IMR-90 (cell line): Measurements from ENCODE around the gene DCAF6. TPM values are rescaled to one million over a fixed set of nuclear protein-coding genes. Genes with fewer than 3 reads are reported as not detected.

ENCODE experiments used
- ATAC-seq: fragments of 200-7000 bp; cut with Tn5 transposase; 2 replicates; pipeline ENCODE4 v1.9.1; 2020; ENCODE audit warnings: low read depth, mild to moderate bottlenecking, moderate library complexity
- Bru-seq: library from RNA; stranded (reverse); fragments of 400-500 nt; gene quantifications from one replicate; lab custom pipeline; 2021; lab: Mats Ljungman, UMichigan
- BruChase-seq, 2 experiments: library from RNA; stranded (reverse); fragments of 400-500 nt; gene quantifications; one replicate each; lab custom pipeline; 2021; lab: Mats Ljungman, UMichigan
- BruUV-seq: library from RNA; stranded (reverse); fragments of 400-500 nt; replicated peaks from 2 replicates; lab custom pipeline; 2021; lab: Mats Ljungman, UMichigan
- CTCF ChIA-PET: fragments of 300-600 bp; formaldehyde crosslinking; extraction: SDS; loops from one replicate; lab custom pipeline; 2021; ENCODE audit warnings: antibody characterized with exemption; lab: Yijun Ruan, JAX
- POLR2A ChIA-PET: fragments of 300-600 bp; sonication (Branson Sonifier 250); formaldehyde crosslinking; loops from one replicate; lab custom pipeline; 2022; ENCODE audit warnings: antibody characterized with exemption; ENCODE audit not compliant: unreplicated experiment; lab: Charles Lee
- DNase-seq: peaks from one replicate; pipeline ENCODE4 v3.0.0; 2013
- H2AFZ ChIP-seq: replicated peaks from 2 replicates; pipeline ENCODE3; 2013; ENCODE audit warnings: low read length, mild to moderate bottlenecking; ENCODE audit not compliant: poor library complexity
- H2AK5ac ChIP-seq: 2 replicates; pipeline ENCODE4 v1.6.1; 2013; ENCODE audit warnings: low read depth, low read length, inconsistent platforms
- H2AK9ac ChIP-seq: replicated peaks from 2 replicates; pipeline ENCODE3; 2013; ENCODE audit warnings: mild to moderate bottlenecking, low read depth, low read length, moderate library complexity; ENCODE audit not compliant: poor library complexity
- H2BK120ac ChIP-seq: 2 replicates; pipeline ENCODE4 v1.6.1; 2013; ENCODE audit warnings: low read depth, low read length, inconsistent platforms
- H2BK15ac ChIP-seq: 3 replicates; pipeline ENCODE4 v1.6.1; 2013; ENCODE audit warnings: low read depth, low read length, inconsistent platforms
- H2BK20ac ChIP-seq: 2 replicates; pipeline ENCODE4 v1.6.1; 2013; ENCODE audit warnings: low read depth, mild to moderate bottlenecking, inconsistent platforms, low read length, moderate library complexity
- H2BK5ac ChIP-seq: 2 replicates; pipeline ENCODE4 v1.6.1; 2013; ENCODE audit warnings: mild to moderate bottlenecking, low read depth, low read length, inconsistent platforms; ENCODE audit not compliant: poor library complexity, severe bottlenecking
- H3K14ac ChIP-seq: replicated peaks from 2 replicates; pipeline ENCODE4 v1.6.1; 2013; ENCODE audit warnings: low read depth, low read length, inconsistent platforms
- H3K18ac ChIP-seq: 2 replicates; pipeline ENCODE4 v1.6.1; 2013; ENCODE audit warnings: low read depth, low read length, control low read depth
- H3K23ac ChIP-seq: 2 replicates; pipeline ENCODE4 v1.6.1; 2013; ENCODE audit warnings: low read depth, low read length, inconsistent platforms
- H3K27ac ChIP-seq: 2 replicates; pipeline ENCODE4 v1.5.1; 2013; ENCODE audit warnings: mild to moderate bottlenecking, control low read depth, low read length; ENCODE audit not compliant: insufficient read depth
- H3K27me3 ChIP-seq: 2 replicates; pipeline ENCODE4 v1.6.1; 2013; ENCODE audit warnings: low read length; ENCODE audit not compliant: control insufficient read depth, insufficient read depth
- H3K36me3 ChIP-seq: 2 replicates; pipeline ENCODE4 v1.6.1; 2013; ENCODE audit warnings: low read length, mixed read lengths; ENCODE audit not compliant: control insufficient read depth, insufficient read depth
- H3K4ac ChIP-seq: 2 replicates; pipeline ENCODE4 v1.6.1; 2013; ENCODE audit warnings: low read depth, low read length, inconsistent platforms
- H3K4me1 ChIP-seq: 2 replicates; pipeline ENCODE4 v1.6.1; 2013; ENCODE audit warnings: low read length, mixed read lengths; ENCODE audit not compliant: control insufficient read depth, insufficient read depth
- H3K4me2 ChIP-seq: 2 replicates; pipeline ENCODE4 v1.6.1; 2013; ENCODE audit warnings: low read depth, mild to moderate bottlenecking, control low read depth, low read length, moderate library complexity
- H3K4me3 ChIP-seq: 2 replicates; pipeline ENCODE4 v1.5.1; 2013; ENCODE audit warnings: low read depth, mild to moderate bottlenecking, control low read depth, low read length, moderate library complexity; ENCODE audit not compliant: insufficient read depth
- H3K56ac ChIP-seq: 2 replicates; pipeline ENCODE4 v1.6.1; 2013; ENCODE audit warnings: low read length, inconsistent platforms; ENCODE audit not compliant: insufficient read depth; ENCODE audit errors: extremely low read depth
- H3K79me1 ChIP-seq, 2 experiments: 2 replicates each; pipeline ENCODE4 v1.6.1; 2013; ENCODE audit warnings: low read length in 2 of 2, inconsistent platforms in 1 of 2, low read depth in 1 of 2
- H3K9ac ChIP-seq: 2 replicates; pipeline ENCODE4 v1.6.1; 2013; ENCODE audit warnings: low read depth, low read length, control low read depth
- H3K9me1 ChIP-seq: 2 replicates; pipeline ENCODE4 v1.6.1; 2013; ENCODE audit warnings: low read length, inconsistent platforms; ENCODE audit not compliant: insufficient read depth
- H3K9me3 ChIP-seq: 2 replicates; pipeline ENCODE4 v1.6.1; 2013; ENCODE audit warnings: low read length; ENCODE audit not compliant: control insufficient read depth, insufficient read depth
- H4K20me1 ChIP-seq: 2 replicates; pipeline ENCODE4 v1.6.1; 2013; ENCODE audit warnings: low read length, inconsistent platforms; ENCODE audit not compliant: insufficient read depth
- H4K5ac ChIP-seq: 2 replicates; pipeline ENCODE4 v1.6.1; 2013; ENCODE audit warnings: mild to moderate bottlenecking, low read depth, low read length, control low read depth
- H4K8ac ChIP-seq, 2 experiments: 2 replicates each; pipeline ENCODE4 v1.6.1; 2013; ENCODE audit warnings: low read depth in 2 of 2, low read length in 2 of 2, control low read depth in 1 of 2, inconsistent platforms in 1 of 2
- H4K91ac ChIP-seq: 2 replicates; pipeline ENCODE4 v1.6.1; 2013; ENCODE audit warnings: low read depth, low read length, inconsistent platforms; ENCODE audit not compliant: insufficient read depth
- BHLHE40 ChIP-seq: fragments of 150-350 bp; IDR thresholded peaks from 2 replicates; pipeline ENCODE4 v1.6.1; 2016; ENCODE audit warnings: mild to moderate bottlenecking, low read depth, low read length
- CEBPB ChIP-seq: IDR thresholded peaks from 2 replicates; pipeline ENCODE4 v1.6.1; 2012; ENCODE audit warnings: low read depth, low read length, improper control_type of control experiment
- CHD1 ChIP-seq: IDR thresholded peaks from 2 replicates; pipeline ENCODE4 v1.6.1; 2012; ENCODE audit warnings: low read depth, low read length, improper control_type of control experiment
- ELK1 ChIP-seq: fragments of 150-350 bp; IDR thresholded peaks from 2 replicates; pipeline ENCODE4 v1.6.1; 2016; ENCODE audit warnings: low read depth, mild to moderate bottlenecking, low read length, moderate library complexity, borderline replicate concordance
- FOS ChIP-seq: fragments of 150-350 bp; IDR thresholded peaks from 2 replicates; pipeline ENCODE4 v1.6.1; 2016; ENCODE audit warnings: low read depth, low read length
- MAFK ChIP-seq: IDR thresholded peaks from 2 replicates; pipeline ENCODE4 v1.6.1; 2012; ENCODE audit warnings: low read depth, low read length, improper control_type of control experiment
- MAZ ChIP-seq: IDR thresholded peaks from 2 replicates; pipeline ENCODE4 v1.6.1; 2012; ENCODE audit warnings: low read depth, mild to moderate bottlenecking, low read length, improper control_type of control experiment, moderate library complexity, borderline replicate concordance
- NFE2L2 ChIP-seq: fragments of 150-350 bp; IDR thresholded peaks from 2 replicates; pipeline ENCODE4 v1.6.1; 2016; ENCODE audit warnings: low read depth, mild to moderate bottlenecking, low read length
- POLR2A ChIP-seq: IDR thresholded peaks from 2 replicates; pipeline ENCODE4 v1.6.1; 2012; ENCODE audit warnings: mild to moderate bottlenecking, low read depth, low read length
- RAD21 ChIP-seq: IDR thresholded peaks from 2 replicates; pipeline ENCODE4 v1.6.1; 2012; ENCODE audit warnings: low read length, improper control_type of control experiment
- RCOR1 ChIP-seq: IDR thresholded peaks from 2 replicates; pipeline ENCODE4 v1.6.1; 2012; ENCODE audit warnings: mild to moderate bottlenecking, low read length, improper control_type of control experiment; ENCODE audit not compliant: insufficient replicate concordance
- RFX5 ChIP-seq: IDR thresholded peaks from 2 replicates; pipeline ENCODE4 v1.8.0; 2012; ENCODE audit warnings: low read depth, mild to moderate bottlenecking, low read length, moderate library complexity
- USF2 ChIP-seq: fragments of 150-350 bp; IDR thresholded peaks from 2 replicates; pipeline ENCODE4 v1.6.1; 2017; ENCODE audit warnings: mild to moderate bottlenecking, antibody characterized with exemption, low read length, low read depth
- WGBS, 2 experiments: methylation state at CpG; one replicate each; pipeline versions ENCODE4 v1.1.5 to v1.1.7; 2013; ENCODE audit warnings: missing lambda C conversion rate in 2 of 2; ENCODE audit not compliant: insufficient read length in 1 of 2; ENCODE audit errors: extremely low coverage in 2 of 2; 5-methylcytosine and 5-hydroxymethylcytosine counted together
- dilution Hi-C: fragments of 300-500 bp; cut with HindIII; formaldehyde crosslinking; loops from one replicate; pipeline ENCODE4 v1.14.3; 2018; ENCODE audit warnings: low sequenced_read_pairs; ENCODE audit not compliant: unreplicated experiment
- in situ Hi-C: fragments of 300-500 bp; cut with MboI; formaldehyde crosslinking; loops from 3 replicates; pipeline ENCODE4 v1.14.3; 2019; ENCODE audit warnings: low sequenced_read_pairs, inconsistent platforms, mixed read lengths
- intact Hi-C: fragments of 100-400 bp; cut with micrococcal nuclease; formaldehyde crosslinking; loops from 2 replicates; pipeline ENCODE4 v1.10.0; 2022
- long read RNA-seq: library from polyadenylated mRNA; unstranded; transcript quantifications from one replicate; pipeline ENCODE4 v2.0.0, GENCODE V29; 2021; ENCODE audit not compliant: unreplicated experiment
- polyA plus RNA-seq, 3 experiments: library from polyadenylated mRNA; depleted of rRNA; stranded (reverse); fragments of >200 nt; gene quantifications; 2 replicates each; pipeline ENCODE4 v1.2.3, GENCODE V29; 2012; ENCODE audit warnings: low replicate concordance in 1 of 3
- total RNA-seq: library from RNA; depleted of rRNA; stranded (reverse); fragments of >200 nt; gene quantifications from 2 replicates; pipeline ENCODE4 v1.2.3, GENCODE V29; 2012; rRNA removed

DCAF6 gene
- total RNA-seq, result 74.7 and 88.7 TPM in 2 replicates
- 50.1 and 60.4 TPM in 2 replicates for polyA plus RNA-seq (2012; rRNA removed)
- polyA plus RNA-seq (2012; cell fraction: cytosol; rRNA removed), result 12.7 and 40.0 TPM in 2 replicates
- polyA plus RNA-seq (2012; cell fraction: nucleus; rRNA removed; ENCODE audit: low replicate concordance), result 6.0 and 46.7 TPM in 2 replicates
- Bru-seq, nascent RNA, result percentile 91 among the genes with signal in this experiment
- percentile 86 among the genes with signal in this experiment for BruChase-seq, experiment 1, labeled RNA remaining after a 6-hour chase
- percentile 93 among the genes with signal in this experiment for BruChase-seq, experiment 2, labeled RNA remaining after a 2-hour chase
- long read RNA-seq, transcript DCAF6-201 (19 exons, 3,186 nt), result major isoform, 53 of 109 reads
- long read RNA-seq, transcript DCAF6-203 (20 exons, 3,302 nt), result minor isoform, 13 of 109 reads
- long read RNA-seq, partial matches to known transcripts, result 26 of 109 reads
- long read RNA-seq, other reads (novel, unspliced or antisense), result 17 of 109 reads

- H2BK5ac ChIP-seq, result peak within 1 kb of the TSS; percentile 94
- peak within 1 kb of the TSS; percentile 100 for H3K56ac ChIP-seq
- H2AK5ac ChIP-seq, result peak within 1 kb of the TSS; percentile 74; the same call in 1 of the 2 replicates
- H3K4ac ChIP-seq, result peak within 1 kb of the TSS; percentile 98
- H2BK20ac ChIP-seq, result peak within 1 kb of the TSS; percentile 67; the same call in 1 of the 2 replicates
- dilution Hi-C loops, result no loop called here
- peak within 1 kb of the TSS; percentile 99 for H2AFZ ChIP-seq
- peaks cover 19% of the 10 kb centered on the region; the same call in 1 of the 2 replicates for H4K20me1 ChIP-seq
- no peaks in the 10 kb centered on the region for H3K9me1 ChIP-seq
- H3K18ac ChIP-seq, result peak within 1 kb of the TSS; percentile 89
- H3K4me3 ChIP-seq, result peak within 1 kb of the TSS; percentile 98
- H4K8ac ChIP-seq, result peak within 1 kb of the TSS; percentile 55 to 100
- H3K23ac ChIP-seq, result peak within 1 kb of the TSS; percentile 99
- H4K91ac ChIP-seq, result peak within 1 kb of the TSS; percentile 97
- peak within 1 kb of the TSS; percentile 89 for H4K5ac ChIP-seq
- peaks cover 0 to 30% of the 10 kb centered on the region in 2 experiments; a peak in 2 of 4 replicates for H3K79me1 ChIP-seq
- peak within 1 kb of the TSS; percentile 89 for H3K27ac ChIP-seq
- peak within 1 kb of the TSS; percentile 97 for H2BK120ac ChIP-seq
- no peaks in the 10 kb centered on the region for H3K27me3 ChIP-seq
- H3K4me1 ChIP-seq, result no peaks in the 10 kb centered on the region
- H3K36me3 ChIP-seq, result no peaks in the 10 kb centered on the region
- no TSS peak for BruUV-seq
- no peaks in the 10 kb centered on the region for H3K9me3 ChIP-seq
- ATAC-seq, result peak; percentile 88
- ChIA-PET POLR2A (interaction anchor here (0.6 to 1.2 kb wide), 5 partner anchors 9 to 397 kb away, joined by 3 to 14 read pairs (median 3); no protein-coding TSS in a partner anchor), CTCF (interaction anchor here (0.7 to 1.0 kb wide), 2 partner anchors 68 to 146 kb away, joined by 3 to 5 read pairs; no protein-coding TSS in a partner anchor)
- in situ Hi-C loops, result no loop called here
- H3K4me2 ChIP-seq, result peak within 1 kb of the TSS; percentile 95
- WGBS, 2 experiments, result no CpG with 5 or more reads among the region's 58 CpGs
- peak within 1 kb of the TSS; percentile 80; the same call in 2 of the 3 replicates for H2BK15ac ChIP-seq
- DNase-seq, result peak; percentile 99
- intact Hi-C loops, result loop anchor here (1.0 to 5.0 kb wide), 6 partner anchors 114 to 291 kb away; partner anchors contain the start of gene SFT2D2
- peak within 1 kb of the TSS; percentile 99 for H2AK9ac ChIP-seq
- H3K9ac ChIP-seq, result peak within 1 kb of the TSS; percentile 97
- H3K14ac ChIP-seq, result peak within 1 kb of the TSS; percentile 100
- TF ChIP-seq MAZ (peak; percentile 95), RCOR1 (no peak), POLR2A (peak; percentile 88), RFX5 (no peak), CEBPB (peak; percentile 92), USF2 (no peak), NFE2L2 (no peak), BHLHE40 (peak; percentile 48; the same call in 1 of the 2 replicates), ELK1 (no peak), MAFK (no peak), CHD1 (no peak), FOS (0 out of 2 replicates have a peak, but pooled peaks have one; percentile 16), RAD21 (no peak)
Measured at GRCh38 chr1:167936068-167936929, at the start of gene DCAF6. Gene DCAF6, plus strand, starts transcription at chr1:167936683. Its CDS starts 229 bp downstream, at chr1:167936912.
